ENCODE results near the gene C1QB. TPM values are rescaled to one million over a fixed set of nuclear protein-coding genes. Genes with fewer than 3 reads are reported as not detected.

The C1QB gene
- total and polyA plus RNA-seq, 2 of the 4 experiments (the other 2 are of a cell fraction), result not detected

- H2BK20ac ChIP-seq (ENCODE audit: low read depth, low read length), result no peak overlapping the region
- H3K9me1 ChIP-seq (ENCODE audit: insufficient read depth, low read length), result peaks cover 18% of the 10 kb centered on the region; the same call in 1 of the 2 replicates
- TF ChIP-seq, protein P1, sequence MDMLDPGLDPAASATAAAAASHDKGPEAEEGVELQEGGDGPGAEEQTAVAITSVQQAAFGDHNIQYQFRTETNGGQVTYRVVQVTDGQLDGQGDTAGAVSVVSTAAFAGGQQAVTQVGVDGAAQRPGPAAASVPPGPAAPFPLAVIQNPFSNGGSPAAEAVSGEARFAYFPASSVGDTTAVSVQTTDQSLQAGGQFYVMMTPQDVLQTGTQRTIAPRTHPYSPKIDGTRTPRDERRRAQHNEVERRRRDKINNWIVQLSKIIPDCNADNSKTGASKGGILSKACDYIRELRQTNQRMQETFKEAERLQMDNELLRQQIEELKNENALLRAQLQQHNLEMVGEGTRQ (IDR thresholded peaks at IDR 0.05; ENCODE audit: low read depth, low read length), result no peak
- TF ChIP-seq CEBPB (IDR thresholded peaks at IDR 0.05; ENCODE audit: low read depth, low read length) (no peak), CHD1 (IDR thresholded peaks at IDR 0.05; ENCODE audit: low read depth, low read length) (no peak), MAFK (IDR thresholded peaks at IDR 0.05; ENCODE audit: low read depth, low read length) (no peak), MAZ (IDR thresholded peaks at IDR 0.05; ENCODE audit: borderline replicate concordance, low read depth, low read length) (no peak), NFE2L2 (IDR thresholded peaks at IDR 0.05; ENCODE audit: low read depth, low read length) (no peak), SMC3 (IDR thresholded peaks at IDR 0.05; ENCODE audit: low read depth, low read length) (no peak), RAD21 (IDR thresholded peaks at IDR 0.05; ENCODE audit: low read length) (no peak)
- TF ChIP-seq, protein P2, sequence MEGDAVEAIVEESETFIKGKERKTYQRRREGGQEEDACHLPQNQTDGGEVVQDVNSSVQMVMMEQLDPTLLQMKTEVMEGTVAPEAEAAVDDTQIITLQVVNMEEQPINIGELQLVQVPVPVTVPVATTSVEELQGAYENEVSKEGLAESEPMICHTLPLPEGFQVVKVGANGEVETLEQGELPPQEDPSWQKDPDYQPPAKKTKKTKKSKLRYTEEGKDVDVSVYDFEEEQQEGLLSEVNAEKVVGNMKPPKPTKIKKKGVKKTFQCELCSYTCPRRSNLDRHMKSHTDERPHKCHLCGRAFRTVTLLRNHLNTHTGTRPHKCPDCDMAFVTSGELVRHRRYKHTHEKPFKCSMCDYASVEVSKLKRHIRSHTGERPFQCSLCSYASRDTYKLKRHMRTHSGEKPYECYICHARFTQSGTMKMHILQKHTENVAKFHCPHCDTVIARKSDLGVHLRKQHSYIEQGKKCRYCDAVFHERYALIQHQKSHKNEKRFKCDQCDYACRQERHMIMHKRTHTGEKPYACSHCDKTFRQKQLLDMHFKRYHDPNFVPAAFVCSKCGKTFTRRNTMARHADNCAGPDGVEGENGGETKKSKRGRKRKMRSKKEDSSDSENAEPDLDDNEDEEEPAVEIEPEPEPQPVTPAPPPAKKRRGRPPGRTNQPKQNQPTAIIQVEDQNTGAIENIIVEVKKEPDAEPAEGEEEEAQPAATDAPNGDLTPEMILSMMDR (conservative IDR thresholded peaks at IDR 0.05; ENCODE audit: low read depth, low read length), result no peak
- ChIA-PET CTCF (interaction anchor here (1.6 kb wide), 1 partner anchor 150 kb away, joined by 6 read pairs; no protein-coding TSS in a partner anchor), POLR2A (ENCODE audit: unreplicated experiment) (no interaction called here)
- no peaks in the 10 kb centered on the region for H3K9me3 ChIP-seq (ENCODE audit: control insufficient read depth, insufficient read depth, low read length)
- H3K9ac ChIP-seq (ENCODE audit: low read depth, low read length), result no peak overlapping the region
- H3K18ac ChIP-seq (ENCODE audit: low read depth, low read length), result no peak overlapping the region
- 0% methylated on average over 23 of the region's 60 CpGs; no CpG with 5 or more reads in 1 of the 2 experiments for WGBS, 2 experiments (ENCODE audit: extremely low coverage in 2 of 2, insufficient read length in 1 of 2)
- dilution Hi-C loops (cut with HindIII; ENCODE audit: low sequenced_read_pairs, unreplicated experiment) (no loop called here), in situ Hi-C loops (cut with MboI; ENCODE audit: low sequenced_read_pairs) (no loop called here), intact Hi-C loops (cut with micrococcal nuclease) (loop anchor here (1.0 kb wide), 1 partner anchor 28 kb away; no protein-coding TSS in a partner anchor)
- H3K27ac ChIP-seq (ENCODE audit: insufficient read depth, low read length), result no peak overlapping the region; the same call in 1 of the 2 replicates
- DNase-seq (no peak), ATAC-seq (ENCODE audit: low read depth) (peak; percentile 22)
- no peak overlapping the region for H3K56ac ChIP-seq (ENCODE audit: extremely low read depth, insufficient read depth, low read length)
- H2AFZ ChIP-seq (replicated peaks; ENCODE audit: low read length, poor library complexity), result peak overlapping the region; percentile 5
- no peak overlapping the region for H2AK9ac ChIP-seq (replicated peaks; ENCODE audit: low read depth, low read length, poor library complexity)
- no peak overlapping the region; the same call in 1 of the 2 replicates for H3K4ac ChIP-seq (ENCODE audit: low read depth, low read length)
- no peak overlapping the region for H2AK5ac ChIP-seq (ENCODE audit: low read depth, low read length)
- no peak overlapping the region for H4K5ac ChIP-seq (ENCODE audit: low read depth, low read length)
- H2BK5ac ChIP-seq (ENCODE audit: low read depth, low read length, poor library complexity, severe bottlenecking), result no peak overlapping the region
- no TSS peak for BruUV-seq (replicated peaks)
- H3K4me1 ChIP-seq (ENCODE audit: control insufficient read depth, insufficient read depth, low read length), result peaks cover 14% of the 10 kb centered on the region
- H3K23ac ChIP-seq (ENCODE audit: low read depth, low read length), result no peak overlapping the region
- peak overlapping the region; percentile 70 for H3K4me3 ChIP-seq (ENCODE audit: insufficient read depth, low read depth, low read length)
- H3K4me2 ChIP-seq (ENCODE audit: low read depth, low read length), result no peak overlapping the region
- H4K8ac ChIP-seq (ENCODE audit: low read depth in 2 of 2, low read length in 2 of 2), result no peak overlapping the region
- H4K20me1 ChIP-seq (ENCODE audit: insufficient read depth, low read length), result peaks cover 37% of the 10 kb centered on the region
- peaks cover 1% of the 10 kb centered on the region; the same call in 1 of the 2 replicates for H3K36me3 ChIP-seq (ENCODE audit: control insufficient read depth, insufficient read depth, low read length)
- H3K14ac ChIP-seq (replicated peaks; ENCODE audit: low read depth, low read length), result no peak overlapping the region
- no peak overlapping the region for H2BK120ac ChIP-seq (ENCODE audit: low read depth, low read length)
- H3K27me3 ChIP-seq (ENCODE audit: control insufficient read depth, insufficient read depth, low read length), result no peaks in the 10 kb centered on the region
- H2BK15ac ChIP-seq (ENCODE audit: low read depth, low read length), result no peak overlapping the region
- H3K79me1 ChIP-seq (ENCODE audit: low read depth in 1 of 2, low read length in 2 of 2), result peaks cover 25 to 43% of the 10 kb centered on the region in 2 experiments; a peak in 3 of 4 replicates
- H4K91ac ChIP-seq (ENCODE audit: insufficient read depth, low read depth, low read length), result no peak overlapping the region
Observed at GRCh38 chr1:22711071-22711470, 58.0 kb downstream of the C1QB start.
